Testis (tissue), 2 donors: Measurements from ENCODE around the gene IGFBP5.

ENCODE experiments used
- POLR2A ChIP-seq: fragments of 450-650 bp; IDR thresholded peaks from one replicate; pipeline ENCODE4 v1.6.1; 2017; ENCODE audit warnings: antibody characterized with exemption, mild to moderate bottlenecking, moderate library complexity
- TF ChIP-seq, protein P1 (sequence below), 3 experiments: fragments of 450-650 bp in 2 of 3; fragments of 200-600 bp in 1 of 3; sonication (generic) in 1 of 3; IDR thresholded peaks; one replicate each; pipeline ENCODE4 v1.5.1; 2016 to 2019; ENCODE audit warnings: antibody characterized with exemption in 3 of 3, mild to moderate bottlenecking in 2 of 3, moderate library complexity in 1 of 3

DNA sequence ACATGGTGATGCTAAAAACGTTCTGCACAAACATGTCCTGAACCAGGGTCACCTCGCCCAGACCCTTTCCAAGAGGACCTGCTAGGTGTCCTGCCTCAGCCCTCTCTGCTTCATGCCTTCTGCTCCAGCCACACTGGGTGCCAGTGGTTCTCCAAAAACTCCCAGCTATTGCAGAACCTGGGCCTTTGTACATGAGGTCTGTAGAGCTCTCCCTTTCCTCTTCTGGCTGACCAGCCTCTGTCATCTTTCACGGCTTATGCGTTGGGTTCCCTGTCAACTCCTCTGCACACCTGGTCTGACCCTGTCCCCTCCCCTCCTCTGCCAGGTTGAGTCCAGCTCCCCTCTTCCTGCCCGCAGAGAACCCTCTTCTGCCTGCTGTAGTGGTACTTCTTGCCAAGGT is 35.5 kb upstream of the IGFBP5 start:
- TF ChIP-seq, protein P1, sequence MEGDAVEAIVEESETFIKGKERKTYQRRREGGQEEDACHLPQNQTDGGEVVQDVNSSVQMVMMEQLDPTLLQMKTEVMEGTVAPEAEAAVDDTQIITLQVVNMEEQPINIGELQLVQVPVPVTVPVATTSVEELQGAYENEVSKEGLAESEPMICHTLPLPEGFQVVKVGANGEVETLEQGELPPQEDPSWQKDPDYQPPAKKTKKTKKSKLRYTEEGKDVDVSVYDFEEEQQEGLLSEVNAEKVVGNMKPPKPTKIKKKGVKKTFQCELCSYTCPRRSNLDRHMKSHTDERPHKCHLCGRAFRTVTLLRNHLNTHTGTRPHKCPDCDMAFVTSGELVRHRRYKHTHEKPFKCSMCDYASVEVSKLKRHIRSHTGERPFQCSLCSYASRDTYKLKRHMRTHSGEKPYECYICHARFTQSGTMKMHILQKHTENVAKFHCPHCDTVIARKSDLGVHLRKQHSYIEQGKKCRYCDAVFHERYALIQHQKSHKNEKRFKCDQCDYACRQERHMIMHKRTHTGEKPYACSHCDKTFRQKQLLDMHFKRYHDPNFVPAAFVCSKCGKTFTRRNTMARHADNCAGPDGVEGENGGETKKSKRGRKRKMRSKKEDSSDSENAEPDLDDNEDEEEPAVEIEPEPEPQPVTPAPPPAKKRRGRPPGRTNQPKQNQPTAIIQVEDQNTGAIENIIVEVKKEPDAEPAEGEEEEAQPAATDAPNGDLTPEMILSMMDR (IDR thresholded peaks at IDR 0.05), result no peak
- TF ChIP-seq POLR2A, result no peak
